A204.1 (cell line): ENCODE data around the gene CDYL.

Experiments
- FAIRE-seq: peaks from 2 replicates; lab custom pipeline; 2012; peaks lifted over from hg19 to GRCh38; lab: Jason Lieb, UNC

CDYL gene

DNA sequence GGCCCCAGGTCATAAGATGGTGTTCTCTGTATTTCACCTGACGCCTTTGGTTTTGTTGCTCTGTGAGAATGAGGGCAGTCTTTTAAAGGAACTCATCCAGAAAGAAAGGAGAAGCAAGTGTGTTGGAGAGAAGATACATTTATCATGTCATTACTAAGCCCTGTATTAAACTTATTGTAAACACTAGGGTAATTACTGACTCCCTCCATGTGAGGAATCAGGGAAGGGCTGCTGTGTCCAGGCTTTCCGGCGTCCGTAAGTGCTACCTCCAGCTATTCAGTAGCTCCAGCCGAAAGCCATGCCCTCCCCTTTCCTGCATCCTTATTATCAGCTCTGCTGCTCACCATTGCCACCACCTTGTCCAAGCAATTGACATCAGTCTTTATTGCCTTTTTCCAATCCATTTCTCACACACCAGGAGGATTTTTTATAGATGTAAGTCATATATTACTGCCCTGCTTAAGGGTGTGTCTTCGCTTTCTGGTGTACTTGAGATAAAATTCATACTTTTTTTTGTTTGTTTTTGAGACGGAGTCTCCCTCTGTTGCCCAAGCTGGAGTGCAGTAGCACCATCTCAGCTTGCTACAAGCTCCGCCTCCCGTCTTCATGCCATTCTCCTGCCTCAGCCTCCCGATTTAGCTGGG lies 133.0 kb downstream of the CDYL start:
- FAIRE-seq, result no peak

GRCh38 chr6:4910037-4910760 lies 134.0 kb downstream of the CDYL start:
- no peak for FAIRE-seq

DNA sequence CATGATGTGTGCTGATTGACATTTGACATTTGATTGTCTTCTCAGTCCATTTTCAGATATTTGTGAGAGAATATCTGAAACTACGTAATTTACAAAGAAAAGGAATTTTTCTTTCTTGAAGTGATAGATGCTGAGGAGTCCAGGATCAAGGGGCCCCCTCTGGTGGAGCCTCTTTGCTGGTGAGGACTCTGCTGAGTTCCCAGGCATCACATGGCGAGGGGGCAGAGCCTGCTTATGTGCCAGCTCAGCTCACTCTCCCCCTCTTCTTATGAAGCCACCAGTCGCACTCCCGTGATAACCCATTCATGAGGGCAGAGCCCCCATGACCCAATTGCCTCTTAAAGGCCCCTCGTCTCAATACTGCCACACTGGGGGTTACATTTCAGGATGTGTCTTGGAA lies 136.4 kb downstream of the CDYL start:
- FAIRE-seq, result no peak

- FAIRE-seq, result no peak
Observed at GRCh38 chr6:4913705-4914419, 137.7 kb downstream of the CDYL start.

DNA sequence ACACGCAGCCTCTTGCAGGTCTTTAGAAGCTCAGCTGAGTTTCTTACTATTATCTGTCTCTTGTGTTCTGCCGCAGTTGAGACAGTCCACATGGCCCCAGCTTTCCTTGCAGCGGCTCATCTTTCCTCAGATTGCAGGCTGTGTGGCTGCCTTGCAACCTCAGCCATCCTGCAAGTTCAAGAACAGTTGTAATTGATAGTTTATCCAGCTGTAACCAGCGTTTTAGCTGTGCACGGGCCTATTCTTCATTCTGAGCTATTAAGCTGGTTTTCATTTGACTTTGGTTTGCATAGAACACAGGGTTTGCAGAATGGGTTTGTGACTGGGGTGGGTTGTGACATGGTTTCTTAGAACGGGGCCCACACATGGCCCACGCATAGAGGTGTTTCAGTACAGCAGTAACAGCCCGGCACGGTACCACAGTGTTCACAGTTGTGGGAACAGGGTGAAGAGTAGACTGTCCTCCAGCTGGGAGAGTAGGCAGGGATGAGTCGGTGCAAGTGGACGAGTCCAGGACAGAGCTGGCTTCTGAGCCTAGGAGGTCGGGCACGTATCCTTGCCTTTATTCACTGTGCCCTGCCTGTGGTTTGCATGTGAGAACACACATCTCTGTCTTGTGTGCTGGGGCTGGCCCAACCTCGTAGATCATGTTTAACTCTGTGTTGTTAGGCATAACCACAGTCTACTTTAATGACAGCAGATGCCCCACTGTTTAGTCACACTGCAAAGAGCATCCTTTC lies 138.4 kb downstream of the CDYL start:
- FAIRE-seq, result no peak

DNA sequence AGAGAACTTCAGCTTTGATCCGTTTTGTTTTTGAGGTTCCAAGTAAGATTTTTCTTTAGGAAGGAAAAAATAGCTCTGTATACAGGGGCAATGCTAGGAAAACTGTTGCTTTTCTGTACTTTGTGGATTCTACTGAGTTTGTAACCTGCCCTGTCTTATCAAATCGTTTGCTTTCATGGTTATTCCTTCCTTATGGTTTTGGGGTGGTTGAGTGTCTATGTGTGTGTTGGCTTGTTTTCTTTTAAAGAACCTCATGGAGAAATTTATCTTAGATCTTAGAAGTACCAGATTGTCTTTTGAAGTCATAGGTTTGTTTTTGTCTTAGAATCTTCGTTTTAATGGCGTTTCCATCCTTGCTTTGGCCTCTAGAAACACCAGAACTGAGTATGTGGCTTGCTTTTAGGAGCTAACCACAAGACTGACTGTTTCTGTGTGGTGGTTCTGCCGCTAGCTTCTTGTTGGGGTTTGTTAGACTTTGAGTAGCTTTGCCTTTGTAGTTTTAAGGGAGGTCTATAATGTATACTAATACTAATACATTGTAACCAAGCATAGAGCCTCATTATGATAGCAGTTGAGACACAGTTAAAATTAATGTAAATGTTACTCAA lies 140.9 kb downstream of the CDYL start:
- no peak for FAIRE-seq

- FAIRE-seq, result no peak
Observed at GRCh38 chr6:4920914-4921410, 144.8 kb downstream of the CDYL start.

GRCh38 chr6:4922488-4923037 lies 146.4 kb downstream of the CDYL start:
- no peak for FAIRE-seq

- FAIRE-seq, result no peak
Observed at GRCh38 chr6:4923081-4923480, 146.9 kb downstream of the CDYL start.

- FAIRE-seq, result no peak
Observed at GRCh38 chr6:4924661-4925271, 148.6 kb downstream of the CDYL start.

DNA sequence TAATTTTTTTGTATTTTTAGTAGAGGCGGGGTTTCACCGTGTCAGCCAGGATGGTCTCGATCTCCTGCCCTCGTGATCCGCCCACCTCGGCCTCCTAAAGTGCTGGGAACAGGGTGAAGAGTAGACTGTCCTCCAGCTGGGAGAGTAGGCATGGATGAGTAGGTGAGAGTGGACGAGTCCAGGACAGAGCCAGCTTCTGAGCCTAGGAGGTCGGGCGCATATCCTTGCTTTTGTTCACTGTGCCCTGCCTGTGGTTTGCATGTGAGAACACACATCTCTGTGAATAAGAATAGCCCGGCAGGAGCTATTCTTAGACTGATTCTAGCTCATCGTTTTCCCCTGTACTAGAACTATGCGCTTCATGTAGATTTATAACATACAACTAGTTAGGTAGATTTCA lies 149.4 kb downstream of the CDYL start:
- no peak for FAIRE-seq

DNA sequence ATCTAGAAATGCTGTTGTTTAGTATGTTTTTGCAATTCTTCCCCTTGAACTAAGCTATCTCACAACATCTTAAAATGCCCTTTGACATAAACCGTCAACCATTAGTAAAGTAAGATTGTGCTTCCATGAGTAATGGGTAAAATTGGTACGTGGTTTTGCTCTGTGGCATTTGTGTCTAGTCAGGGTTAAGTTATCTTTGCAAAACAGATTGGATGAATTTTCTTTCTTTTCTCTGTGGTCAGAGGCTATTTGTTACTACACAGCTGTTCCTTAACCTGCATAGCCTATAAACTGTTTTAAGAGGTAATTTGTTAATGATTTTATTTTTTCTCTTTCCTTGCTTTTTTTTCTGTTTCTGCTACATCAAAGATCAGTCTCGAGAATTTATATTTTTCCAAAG lies 152.2 kb downstream of the CDYL start:
- FAIRE-seq, result no peak

DNA sequence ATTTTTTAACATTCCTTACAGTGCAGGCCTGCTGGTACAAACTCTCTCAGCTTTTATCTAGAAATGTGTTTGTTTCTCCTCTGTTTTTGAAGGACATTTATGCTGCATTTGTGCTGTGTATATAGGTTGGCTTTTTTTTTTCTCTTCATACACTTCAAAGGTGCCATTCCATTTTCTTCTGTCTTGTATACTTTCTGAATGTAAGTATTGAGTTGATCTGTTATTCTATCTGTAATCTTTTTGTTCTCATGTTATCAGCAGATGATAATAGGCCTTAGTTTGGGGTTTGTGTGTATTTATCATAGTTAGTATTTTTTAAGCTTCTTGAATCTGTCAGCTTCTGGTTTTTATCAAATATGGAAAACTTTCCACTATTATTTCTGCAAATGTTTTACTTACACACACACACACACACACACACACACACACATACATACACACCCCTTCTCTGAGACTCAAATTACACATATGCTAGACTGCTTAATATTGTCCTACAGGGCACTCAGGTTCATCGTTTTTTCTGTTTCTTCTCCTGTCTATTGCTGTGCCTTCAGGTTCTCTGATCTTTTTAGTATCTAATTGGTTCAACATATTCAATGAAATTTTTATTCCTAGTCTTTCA lies 153.0 kb downstream of the CDYL start:
- no peak for FAIRE-seq

- no peak for FAIRE-seq
Observed at GRCh38 chr6:4930025-4930691, 154.0 kb downstream of the CDYL start.

DNA sequence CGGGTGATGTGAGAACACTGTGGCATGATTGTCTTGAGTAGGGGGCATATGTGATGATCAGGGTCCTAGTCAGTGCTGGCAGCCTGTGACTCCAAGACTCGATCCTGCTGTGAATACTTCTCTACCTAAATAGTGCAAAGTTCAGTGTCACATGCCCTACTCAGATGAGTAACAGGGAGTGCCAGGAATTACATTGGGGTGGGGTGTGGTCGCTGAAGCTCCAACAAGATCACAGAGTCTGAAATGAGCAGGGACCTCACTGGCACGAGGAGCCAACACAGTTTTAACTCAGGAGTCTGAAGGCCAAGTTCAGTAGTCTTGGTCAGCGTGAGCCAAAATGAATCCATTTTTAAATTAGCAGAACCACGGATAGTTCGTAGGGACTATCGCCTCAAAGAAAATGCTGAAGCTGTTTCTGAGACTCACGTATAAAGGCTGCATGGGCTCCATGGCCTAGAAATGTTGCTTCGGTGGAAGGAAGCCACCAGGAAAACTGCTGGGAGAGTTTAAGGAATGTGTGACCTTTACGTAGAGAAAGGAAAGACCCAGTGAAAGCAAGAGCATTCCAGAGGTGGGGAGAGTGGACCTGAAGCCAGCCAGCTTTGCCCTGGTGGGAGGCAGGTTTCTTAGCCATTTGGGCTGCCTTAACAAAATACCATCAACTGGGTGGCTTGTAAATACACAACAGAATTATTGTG lies 155.5 kb downstream of the CDYL start:
- FAIRE-seq, result no peak

GRCh38 chr6:4932228-4932903 lies 156.2 kb downstream of the CDYL start:
- FAIRE-seq, result no peak

DNA sequence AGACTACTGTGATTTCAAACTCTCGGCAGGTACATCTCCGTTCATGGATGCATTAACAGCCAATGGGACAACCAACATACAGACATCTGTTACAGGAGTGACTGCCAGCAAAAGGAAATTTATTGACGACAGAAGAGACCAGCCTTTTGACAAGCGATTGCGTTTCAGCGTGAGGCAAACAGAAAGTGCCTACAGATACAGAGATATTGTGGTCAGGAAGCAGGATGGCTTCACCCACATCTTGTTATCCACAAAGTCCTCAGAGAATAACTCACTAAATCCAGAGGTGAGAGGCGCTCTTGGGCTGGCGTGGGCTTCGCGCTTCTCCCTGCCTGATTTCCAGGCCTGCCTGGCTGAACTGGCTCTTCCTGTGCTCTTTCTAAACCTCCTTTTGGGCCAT lies 159.3 kb downstream of the CDYL start:
- no peak for FAIRE-seq

GRCh38 chr6:4935975-4936680 lies 159.9 kb downstream of the CDYL start:
- FAIRE-seq, result no peak

GRCh38 chr6:4936681-4937041 lies 160.5 kb downstream of the CDYL start:
- peak; percentile 91 for FAIRE-seq
